ENCODE measurements around the gene APLN.

APLN gene

GRCh38 chrX:129659141-129659540 is 4.4 kb upstream of the APLN start:
- no peak for DNase-seq

GRCh38 chrX:129658429-129658828 is 3.7 kb upstream of the APLN start:
- no peak for DNase-seq

GRCh38 chrX:129655547-129656249 is 942 bp upstream of the APLN start:
- DNase-seq = no peak

GRCh38 chrX:129653971-129654651 is 645 bp downstream of the APLN start:
- DNase-seq = no peak

GRCh38 chrX:129653181-129653970 is 1.4 kb downstream of the APLN start:
- DNase-seq = peak; percentile 41

- DNase-seq = no peak
Observed at GRCh38 chrX:129652565-129653169, 2.1 kb downstream of the APLN start.

GRCh38 chrX:129651756-129652564 is 2.8 kb downstream of the APLN start:
- DNase-seq = no peak

GRCh38 chrX:129650821-129651510 is 3.8 kb downstream of the APLN start:
- no peak for DNase-seq

- DNase-seq = no peak
Observed at GRCh38 chrX:129650183-129650689, 4.5 kb downstream of the APLN start.

GRCh38 chrX:129649268-129650182 is 5.2 kb downstream of the APLN start:
- DNase-seq = no peak

GRCh38 chrX:129648514-129649267 is 6.1 kb downstream of the APLN start:
- no peak for DNase-seq

GRCh38 chrX:129647418-129648410 is 7.0 kb downstream of the APLN start:
- DNase-seq = no peak

GRCh38 chrX:129646566-129647417 is 8.0 kb downstream of the APLN start:
- DNase-seq = no peak

- DNase-seq = no peak
Observed at GRCh38 chrX:129642641-129643040, 12.1 kb downstream of the APLN start.

- no peak for DNase-seq
Observed at GRCh38 chrX:129641941-129642340, 12.8 kb downstream of the APLN start.

- DNase-seq = no peak
Observed at GRCh38 chrX:129641469-129641868, 13.3 kb downstream of the APLN start.

- no peak for DNase-seq
Observed at GRCh38 chrX:129640737-129641136, 14.0 kb downstream of the APLN start.
